Measurements from ENCODE around the gene MT1F.

The MT1F gene

DNA sequence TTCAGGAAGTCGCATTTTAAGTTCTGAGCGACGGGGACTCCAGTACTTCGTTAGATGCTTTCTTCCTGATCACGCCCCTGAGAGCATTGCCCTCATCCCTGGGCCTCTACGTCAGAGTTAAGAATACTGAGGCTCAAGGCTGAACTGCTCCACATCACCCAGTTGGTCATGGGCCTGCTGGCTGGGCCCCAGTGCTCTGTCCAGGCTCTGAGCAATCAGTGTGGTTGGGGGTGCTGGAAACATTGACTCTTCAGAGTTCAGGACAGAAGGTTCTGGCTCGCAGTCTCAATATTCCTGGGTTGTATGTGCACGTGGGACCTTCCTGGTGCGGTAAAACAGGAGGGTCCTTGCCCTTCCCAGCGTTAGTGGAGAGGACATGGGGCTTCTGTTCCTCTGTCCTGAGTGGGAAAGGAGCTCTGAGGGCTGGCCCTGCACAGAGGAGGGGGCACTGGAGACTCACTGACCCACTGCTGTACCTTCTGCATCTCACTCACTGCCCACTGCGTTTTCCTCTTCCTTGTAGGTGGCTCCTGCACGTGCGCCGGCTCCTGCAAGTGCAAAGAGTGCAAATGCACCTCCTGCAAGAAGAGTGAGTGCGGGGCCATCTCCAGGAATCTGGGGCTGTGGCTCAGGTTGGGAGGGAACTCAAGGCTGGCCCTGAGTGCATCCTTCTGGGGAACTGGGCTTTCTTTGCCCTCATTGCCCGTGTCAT, 31.7 kb upstream of the MT1F start:
- DNase-seq, result no peak

DNA sequence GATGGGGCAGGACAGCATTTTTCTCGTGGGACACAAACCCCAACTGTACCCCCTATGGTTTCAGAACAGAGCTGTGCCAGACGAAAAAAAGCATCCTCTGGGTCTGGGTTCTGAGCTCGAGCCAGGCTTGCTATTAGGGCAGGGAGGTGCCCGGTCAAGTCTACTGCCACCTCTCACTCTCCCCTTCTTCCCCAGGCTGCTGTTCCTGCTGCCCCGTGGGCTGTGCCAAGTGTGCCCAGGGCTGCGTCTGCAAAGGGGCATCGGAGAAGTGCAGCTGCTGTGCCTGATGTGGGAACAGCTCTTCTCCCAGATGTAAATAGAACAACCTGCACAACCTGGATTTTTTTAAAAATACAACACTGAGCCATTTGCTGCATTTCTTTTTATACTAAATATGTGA, 31.1 kb upstream of the MT1F start:
- no peak for DNase-seq

DNA sequence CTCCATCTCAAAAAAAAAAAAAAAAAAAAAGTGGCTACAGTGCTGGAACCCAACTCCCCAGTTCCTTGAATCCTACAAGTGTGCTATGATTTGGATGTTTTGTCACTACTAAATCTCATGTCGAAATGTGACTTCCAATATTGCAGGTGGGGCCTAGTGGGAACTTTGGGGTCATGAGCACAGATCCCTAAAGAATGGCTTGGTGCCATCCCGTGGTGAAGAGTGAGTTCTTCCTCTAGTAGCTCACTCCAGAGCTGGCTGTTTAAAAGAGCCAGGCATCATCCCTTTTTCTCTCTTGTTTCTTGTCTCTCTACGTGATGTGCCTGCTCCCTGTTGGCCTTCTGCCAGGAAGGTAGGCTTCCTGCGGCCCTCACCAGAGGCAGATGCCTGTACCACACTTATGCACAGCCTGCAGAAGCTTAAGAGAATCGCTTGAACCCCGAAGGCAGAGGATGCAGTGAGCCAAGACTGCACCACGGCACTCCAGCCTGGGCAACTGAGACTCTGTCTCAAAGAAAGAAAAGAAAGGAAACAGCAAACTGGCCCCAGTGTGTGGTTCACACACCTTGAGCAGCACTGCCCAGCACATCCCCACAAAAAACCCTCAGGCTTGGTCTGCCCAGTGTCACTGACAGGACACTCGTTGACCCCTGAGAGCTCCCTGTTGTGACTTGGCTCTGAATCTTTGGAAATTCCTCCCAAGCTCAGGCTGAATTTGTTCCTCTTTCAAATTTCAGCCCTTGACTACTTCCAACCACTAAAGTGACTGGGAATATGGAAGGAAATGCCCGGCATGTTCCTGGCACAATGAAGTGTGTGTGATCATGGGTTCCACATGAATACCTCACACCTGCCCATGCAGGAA, 29.0 kb upstream of the MT1F start:
- DNase-seq, result no peak

DNA sequence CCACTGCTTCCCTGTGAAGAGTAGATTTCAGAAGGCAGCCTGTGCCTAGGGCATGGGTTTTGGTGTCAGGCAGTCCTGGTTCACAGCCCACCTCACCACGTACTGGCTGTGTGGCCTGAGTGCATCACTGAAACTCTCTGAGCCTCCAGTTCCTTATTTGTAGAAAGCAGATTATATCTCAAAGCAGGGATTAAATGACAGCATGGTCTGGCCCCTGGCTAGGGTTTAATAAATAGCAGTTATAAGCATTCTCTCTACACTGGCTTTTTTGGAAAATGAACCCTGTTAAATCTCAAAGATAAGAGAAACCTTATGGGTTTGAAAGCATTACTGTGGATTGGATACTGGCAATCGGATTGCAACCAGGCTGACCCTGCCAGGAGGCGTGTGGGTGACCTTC, 28.2 kb upstream of the MT1F start:
- DNase-seq, result no peak

DNA sequence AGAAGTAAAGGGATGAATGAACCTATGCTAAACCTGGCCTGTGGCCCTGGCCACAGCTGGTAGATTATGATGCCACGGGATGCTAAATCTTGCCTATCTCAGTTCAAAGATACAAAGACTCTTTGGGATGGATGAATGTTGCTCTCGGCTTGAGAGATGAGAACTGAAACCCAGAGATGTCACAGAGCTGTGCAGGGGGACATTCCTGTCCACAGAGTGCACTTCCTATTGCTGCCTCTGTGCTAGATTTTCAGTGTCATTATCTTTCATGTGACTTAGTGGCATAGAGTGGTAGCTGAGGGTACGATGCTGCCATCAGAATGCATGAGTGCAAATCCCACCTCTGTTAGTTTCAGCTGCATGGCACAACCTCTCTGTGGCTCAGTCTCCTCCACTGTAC, 27.6 kb upstream of the MT1F start:
- no peak for DNase-seq

DNA sequence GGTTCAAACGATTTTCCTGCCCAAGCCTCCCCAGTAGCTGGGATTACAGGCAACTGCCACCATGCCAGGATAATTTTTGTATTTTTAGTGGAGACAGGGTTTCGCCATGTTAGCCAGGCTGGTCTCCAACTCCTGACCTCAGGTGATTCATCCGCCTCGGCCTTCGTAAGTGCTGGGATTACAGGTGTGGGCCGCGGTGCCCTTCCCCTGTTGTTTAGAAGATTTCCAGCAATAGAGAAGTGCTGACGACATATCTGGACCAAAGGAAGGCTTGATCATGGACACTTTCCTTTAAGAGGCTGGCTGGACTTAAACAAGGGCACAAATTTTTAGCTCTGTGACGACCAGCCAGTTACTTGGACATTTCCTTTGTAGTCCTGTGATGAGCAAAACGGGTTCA, 26.6 kb upstream of the MT1F start:
- no peak for DNase-seq

DNA sequence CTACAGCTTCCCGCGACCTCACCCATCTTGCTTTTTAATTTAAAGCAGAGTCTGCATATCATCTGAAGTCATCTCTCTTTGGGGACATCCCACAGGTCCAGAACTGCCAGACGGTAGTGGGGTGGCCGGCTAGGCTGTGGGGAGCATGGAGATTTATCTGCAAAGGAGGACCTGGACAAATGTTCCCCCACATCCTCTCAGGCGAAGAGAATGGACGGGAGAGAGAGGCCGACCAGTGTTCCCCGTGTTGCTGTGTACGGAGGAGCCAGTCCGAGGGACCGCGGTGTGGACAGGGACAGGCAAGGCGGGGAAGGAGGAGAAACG, 26.0 kb upstream of the MT1F start:
- DNase-seq, result no peak

DNA sequence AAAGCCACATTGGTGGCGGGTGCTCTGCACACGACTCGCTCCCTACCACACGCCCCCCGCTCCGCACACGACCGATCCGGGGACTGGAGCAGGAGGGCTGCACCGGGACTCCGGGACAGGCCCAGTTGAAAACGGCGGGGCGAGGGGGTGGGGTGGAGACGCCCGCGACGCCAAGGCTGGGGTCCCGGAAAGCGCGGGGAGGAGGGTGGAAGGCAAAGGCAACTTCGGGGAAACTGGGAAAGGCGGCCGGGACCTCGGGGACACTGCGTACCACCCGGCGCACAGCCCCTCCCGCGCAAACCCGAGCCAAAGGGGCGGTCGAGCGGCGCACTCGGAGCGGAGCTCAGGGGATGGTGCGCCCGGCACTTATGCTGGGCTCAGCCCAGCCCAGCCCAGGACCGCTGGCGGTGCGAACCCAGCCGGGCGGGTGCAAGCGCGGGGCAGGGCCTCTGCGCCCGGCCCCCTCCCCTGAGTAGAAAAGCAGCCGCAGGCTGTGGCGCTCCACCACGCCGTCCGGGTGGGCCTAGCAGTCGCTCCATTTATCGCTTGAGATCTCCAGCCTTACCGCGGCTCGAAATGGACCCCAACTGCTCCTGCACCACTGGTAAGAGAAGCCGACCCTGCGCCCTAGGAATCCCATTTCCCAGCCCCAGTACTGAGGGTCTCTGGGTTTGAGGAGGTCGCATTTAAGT, 25.5 kb upstream of the MT1F start, which contains the start of gene MT1M:
Gene MT1M, plus strand, starts transcription at position 504 of the 692 bp plus-strand sequence. Its CDS starts 73 bp downstream, at position 577.
- no peak for DNase-seq

DNA sequence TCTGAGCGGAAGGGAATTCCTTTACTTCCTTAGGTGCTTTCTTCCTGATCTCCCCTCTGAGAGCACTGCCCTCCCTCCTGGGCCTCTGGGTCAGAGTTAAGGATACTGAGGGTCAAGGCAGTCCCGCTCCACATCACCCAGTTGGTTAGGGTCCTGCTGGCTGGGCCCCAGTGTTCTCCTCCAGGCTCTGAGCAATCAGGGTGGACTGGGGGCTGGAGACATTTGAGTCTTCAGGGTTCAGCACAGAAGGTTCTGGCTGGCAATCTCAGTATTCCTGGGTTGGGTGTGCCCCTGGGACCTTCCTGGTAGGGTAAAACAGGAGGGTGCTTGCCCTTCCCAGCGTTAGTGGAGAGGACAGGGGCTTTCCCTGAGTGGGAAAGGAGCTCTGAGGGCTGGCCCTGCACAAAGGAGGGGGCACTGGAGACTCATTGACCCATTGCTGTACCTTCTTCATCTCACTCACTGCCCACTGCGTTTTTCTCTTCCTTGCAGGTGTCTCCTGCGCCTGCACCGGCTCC, 24.9 kb upstream of the MT1F start:
- no peak for DNase-seq

DNA sequence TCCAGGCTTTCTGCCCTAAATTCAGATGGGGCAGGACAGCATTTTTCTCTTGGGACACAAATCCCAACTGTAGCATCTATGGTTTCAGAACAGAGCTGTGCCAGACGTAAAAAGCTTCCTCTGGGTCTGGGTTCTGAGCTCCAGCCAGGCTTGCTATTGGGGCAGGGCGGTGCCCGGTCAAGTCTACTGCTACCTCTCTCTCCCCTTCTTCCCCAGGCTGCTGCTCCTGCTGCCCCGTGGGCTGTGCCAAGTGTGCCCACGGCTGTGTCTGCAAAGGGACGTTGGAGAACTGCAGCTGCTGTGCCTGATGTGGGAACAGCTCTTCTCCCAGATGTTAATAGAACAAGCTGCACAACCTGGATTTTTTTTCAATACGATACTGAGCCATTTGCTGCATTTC, 24.2 kb upstream of the MT1F start:
- DNase-seq, result no peak

DNA sequence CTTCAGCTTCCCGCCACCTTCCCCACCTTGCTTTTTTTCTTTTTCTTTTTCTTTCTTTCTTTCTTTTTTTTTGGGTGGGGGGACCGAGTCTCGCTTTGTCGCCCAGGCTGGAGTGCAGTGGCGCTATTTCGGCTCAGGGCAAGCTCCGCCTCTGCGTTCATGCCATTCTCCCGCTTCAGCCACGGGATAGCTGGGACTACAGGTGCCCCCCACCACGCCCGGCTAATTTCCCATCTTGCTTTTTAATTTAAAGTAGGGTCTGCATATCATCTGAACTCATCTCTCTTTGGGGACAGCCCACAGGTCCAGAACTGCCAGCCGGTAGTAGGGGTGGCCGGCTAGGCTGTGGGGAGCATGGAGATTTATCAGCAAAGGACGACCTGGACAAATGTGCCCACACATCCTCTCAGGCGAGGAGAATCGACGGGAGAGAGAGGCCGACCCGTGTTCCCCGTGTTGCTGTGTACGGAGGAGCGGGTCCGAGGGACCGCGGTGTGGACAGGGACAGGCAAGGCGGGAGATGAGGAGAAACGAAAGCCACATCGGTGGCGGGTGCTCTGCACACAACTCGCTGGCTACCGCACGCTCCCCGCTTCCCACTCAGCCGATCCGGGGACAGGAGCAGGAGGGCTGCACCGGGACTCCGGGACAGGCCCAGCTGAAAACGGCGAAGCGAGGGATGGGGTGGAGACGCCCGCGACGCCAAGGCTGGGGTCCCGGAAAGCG, 22.9 kb upstream of the MT1F start:
- DNase-seq, result no peak

DNA sequence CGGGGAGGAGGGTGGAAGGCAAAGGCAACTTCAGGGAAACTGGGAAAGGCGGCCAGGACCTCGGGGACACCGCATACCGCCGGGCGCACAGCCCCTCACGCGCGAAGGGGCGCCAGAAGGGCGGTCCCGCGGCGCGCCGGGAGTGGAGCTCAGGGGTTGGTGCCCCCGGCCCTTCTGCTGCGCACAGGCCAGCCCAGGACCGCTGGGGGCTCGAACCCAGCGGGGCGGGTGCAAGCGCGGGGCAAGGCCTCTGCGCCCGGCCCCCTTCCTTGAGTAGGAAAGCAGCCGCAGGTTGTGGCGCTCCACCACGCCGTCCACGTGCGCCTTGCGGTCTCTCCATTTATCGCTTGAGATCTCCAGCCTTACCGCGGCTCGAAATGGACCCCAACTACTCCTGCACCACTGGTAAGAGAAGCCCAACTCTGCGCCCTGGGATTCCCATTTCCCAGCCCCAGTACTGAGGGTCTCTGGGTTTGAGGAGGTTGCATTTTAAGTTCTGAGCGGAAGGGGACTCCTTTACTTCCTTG, 22.3 kb upstream of the MT1F start:
- no peak for DNase-seq

DNA sequence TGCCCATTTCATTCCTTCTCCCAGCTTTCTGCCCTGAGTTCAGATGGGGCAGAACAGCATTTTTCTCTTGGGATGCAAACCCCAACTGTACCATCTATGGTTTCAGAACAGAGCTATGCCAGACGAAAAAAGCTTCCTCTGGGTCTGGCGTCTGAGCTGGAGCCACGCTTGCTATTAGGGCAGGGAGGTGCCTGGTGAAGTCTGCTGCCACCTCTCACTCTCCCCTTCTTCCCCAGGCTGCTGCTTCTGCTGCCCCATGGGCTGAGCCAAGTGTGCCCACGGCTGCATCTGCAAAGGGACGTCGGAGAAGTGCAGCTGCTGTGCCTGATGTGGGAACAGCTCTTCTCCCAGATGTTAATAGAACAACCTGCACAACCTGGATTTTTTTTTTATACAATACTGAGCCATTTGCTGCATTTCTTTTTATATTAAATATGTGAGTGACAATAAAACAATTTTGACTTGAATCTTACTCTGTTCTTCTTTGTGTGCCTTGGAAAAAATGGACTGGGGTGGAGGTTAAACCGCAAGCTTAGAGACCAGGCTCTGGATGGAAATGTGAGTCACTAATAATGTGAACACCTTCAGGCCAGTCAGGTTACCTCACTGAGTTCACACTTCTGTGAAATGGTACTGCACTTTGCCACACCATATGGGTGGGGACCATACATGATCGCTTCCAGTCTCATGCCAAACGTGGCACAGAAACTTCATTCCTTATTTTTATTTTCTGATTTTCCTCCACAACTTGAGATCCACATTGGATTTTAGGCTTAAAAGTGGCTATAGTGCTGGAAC, 20.9 kb upstream of the MT1F start:
- no peak for DNase-seq

DNA sequence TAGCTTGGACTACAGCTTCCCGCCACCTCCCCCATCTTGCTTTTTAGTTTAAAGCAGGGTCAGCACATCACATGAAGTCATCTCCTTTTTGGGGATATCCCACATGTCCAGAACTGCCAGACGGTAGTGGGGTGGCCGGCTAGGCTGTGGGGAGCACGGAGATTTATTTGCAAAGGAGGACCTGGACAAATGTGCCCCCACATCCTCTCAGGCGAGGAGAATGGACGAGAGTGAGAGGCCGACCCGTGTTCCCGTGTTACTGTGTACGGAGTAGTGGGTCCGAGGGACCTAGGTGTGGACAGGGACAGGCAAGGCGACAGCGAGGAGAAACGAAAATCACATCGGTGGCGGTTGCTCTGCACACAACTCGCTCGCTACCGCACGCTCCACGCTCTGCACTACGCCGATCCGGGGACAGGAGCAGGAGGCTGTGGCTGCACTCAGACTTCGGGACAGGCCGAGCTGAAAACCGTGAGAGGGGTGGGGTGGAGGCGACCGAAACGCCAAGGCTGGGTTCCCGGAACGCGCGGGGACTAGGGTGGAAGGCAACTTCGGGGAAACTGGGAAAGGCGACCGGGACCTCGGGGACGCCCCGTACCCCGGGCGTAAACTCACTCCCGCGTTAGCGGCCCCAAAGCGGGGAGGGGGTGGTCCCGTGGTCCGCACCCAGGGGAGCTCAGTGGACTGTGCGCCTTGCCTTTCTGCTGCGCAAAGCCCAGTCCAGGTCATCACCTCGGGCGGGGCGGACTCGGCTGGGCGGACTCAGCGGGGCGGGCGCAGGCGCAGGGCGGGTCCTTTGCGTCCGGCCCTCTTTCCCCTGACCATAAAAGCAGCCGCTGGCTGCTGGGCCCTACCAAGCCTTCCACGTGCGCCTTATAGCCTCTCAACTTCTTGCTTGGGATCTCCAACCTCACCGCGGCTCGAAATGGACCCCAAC, 19.7 kb upstream of the MT1F start, which contains the start of gene MT1A:
Gene MT1A, plus strand, starts transcription at position 853 of the 937 bp plus-strand sequence. Its CDS starts 73 bp downstream, at position 926.
- DNase-seq, result peak; percentile 83

DNA sequence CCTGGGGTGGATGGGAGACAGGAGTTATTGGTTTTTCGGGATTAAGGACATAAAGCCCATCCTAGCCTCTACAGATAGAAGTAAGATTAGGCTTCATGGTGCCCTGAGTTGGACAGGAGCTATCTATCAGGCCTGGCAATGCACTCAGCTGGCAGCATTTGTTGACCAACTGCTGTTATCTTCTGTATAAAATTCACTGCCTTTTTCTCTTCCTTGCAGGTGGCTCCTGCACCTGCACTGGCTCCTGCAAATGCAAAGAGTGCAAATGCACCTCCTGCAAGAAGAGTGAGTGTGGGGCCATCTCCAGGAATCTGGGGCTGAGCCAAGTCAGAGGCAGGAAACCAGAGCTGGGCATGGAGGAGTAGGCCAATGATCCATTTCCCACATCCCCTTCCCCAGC, 18.7 kb upstream of the MT1F start:
- no peak for DNase-seq

DNA sequence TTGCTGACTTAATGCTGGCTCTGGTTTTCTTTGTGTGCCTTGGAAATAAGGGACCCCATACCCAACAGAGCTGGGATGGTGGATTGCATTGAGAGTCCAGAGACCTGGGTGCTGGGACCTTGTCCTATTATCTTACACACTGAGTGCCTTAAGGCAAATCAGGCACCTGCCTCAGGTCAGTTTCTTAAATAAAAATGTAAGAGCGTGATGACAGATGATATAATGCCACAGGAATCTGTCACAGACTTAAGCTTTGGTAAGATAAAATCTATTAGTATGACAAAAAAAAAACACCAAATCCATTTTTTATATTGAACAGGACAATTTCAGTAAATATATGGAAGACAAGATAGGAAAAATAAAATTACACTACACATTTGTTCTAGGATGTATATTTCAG, 17.7 kb upstream of the MT1F start:
- DNase-seq, result no peak

DNA sequence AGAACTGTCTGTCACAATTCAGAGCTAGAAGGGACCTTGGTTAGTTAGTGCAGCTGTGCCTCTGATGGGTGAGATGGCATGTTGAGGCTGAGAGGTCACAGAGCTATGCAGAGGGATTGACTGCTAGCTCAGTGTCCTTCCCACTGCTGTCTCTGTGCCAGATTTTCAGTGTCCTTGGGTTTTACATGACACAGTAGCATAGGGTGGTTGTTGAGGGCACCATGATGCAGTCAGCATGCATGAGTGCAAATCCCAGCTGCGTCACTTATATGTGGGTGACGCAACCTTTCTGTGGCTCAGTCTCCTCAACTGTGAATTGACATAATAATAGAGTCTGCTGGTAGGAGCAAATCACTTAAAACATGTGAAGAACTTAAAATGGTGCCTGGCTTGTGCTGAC, 16.6 kb upstream of the MT1F start:
- no peak for DNase-seq

DNA sequence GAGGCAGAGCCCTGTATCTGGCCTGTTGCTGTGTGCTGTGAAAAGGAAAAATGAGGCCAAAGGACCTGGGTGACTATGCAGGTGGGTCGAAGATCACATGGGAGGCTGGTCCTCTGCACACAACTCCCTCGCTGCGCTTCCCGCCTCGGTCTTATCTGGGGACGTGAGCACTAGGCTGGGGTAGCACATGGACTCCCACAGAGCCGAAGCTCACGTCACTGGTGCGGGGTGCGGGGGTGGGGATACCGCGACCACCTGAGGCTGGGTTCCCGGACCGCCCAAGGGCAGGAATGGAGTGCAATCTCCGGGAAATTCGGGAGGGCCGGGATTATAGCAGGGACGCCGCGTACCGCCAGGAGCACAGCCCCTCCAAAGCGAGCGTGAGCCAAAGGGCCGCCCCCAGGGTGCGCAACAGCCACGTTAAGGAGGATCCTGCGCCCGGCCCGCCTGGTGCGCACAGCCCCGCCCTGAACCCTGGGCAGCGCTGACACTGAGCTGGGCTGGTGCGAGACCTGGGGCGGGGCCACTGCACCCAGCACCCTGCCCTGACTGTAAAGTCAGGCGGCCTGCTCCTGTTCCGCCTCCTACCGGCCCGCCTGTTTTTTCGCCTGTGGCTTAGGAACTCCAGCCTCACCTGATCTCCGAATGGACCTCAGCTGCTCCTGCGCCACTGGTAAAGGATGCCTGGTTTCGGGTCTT, 14.5 kb upstream of the MT1F start:
- peak; percentile 85 for DNase-seq

DNA sequence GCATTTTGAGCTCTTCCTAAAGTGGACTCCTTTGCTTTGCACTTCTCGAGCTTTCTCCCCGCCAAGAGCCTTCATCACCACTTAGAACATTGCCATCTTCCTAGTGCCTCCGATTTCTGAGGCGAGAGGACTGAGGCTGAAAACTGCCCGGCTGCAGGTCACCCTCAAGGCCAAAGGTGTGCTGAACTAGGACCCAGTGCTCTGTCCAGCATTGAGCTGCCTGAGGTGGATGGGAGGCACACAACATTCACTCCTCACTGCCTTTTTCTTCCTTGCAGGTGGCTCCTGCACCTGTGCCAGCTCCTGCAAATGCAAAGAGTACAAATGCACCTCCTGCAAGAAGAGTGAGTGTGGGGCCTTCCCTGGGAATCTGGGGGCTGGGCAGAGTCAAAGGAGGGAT, 13.9 kb upstream of the MT1F start:
- no peak for DNase-seq

DNA sequence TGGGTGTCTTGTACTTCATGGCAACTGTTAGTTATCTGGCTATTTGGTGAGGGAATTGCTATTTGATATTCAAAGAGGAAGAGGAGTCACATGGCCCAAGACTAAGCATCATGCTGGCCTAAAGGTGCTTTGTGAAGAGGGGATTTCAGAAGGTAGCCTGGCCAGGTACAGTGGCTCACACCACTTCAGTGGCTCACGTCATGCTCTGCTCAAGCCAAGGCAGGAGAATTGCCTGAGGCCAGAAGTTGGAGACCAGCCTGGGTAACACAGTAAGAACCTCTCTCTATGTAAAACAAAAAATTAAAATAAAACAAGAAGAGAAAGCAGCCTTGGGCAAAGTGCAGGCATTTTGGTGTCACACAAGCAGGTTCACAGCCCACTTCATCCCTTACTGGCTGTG, 12.4 kb upstream of the MT1F start:
- no peak for DNase-seq
